ENCODE results near the gene SOCS2. TPM values are rescaled to one million over a fixed set of nuclear protein-coding genes. Genes with fewer than 3 reads are reported as not detected.

The SOCS2 gene
- total and polyA plus RNA-seq, 10 of the 15 experiments (the other 5 are each of a cell fraction or from before 2014, with no cell fraction given), result 2.6 to 12.0 (median 7.2) TPM

DNA sequence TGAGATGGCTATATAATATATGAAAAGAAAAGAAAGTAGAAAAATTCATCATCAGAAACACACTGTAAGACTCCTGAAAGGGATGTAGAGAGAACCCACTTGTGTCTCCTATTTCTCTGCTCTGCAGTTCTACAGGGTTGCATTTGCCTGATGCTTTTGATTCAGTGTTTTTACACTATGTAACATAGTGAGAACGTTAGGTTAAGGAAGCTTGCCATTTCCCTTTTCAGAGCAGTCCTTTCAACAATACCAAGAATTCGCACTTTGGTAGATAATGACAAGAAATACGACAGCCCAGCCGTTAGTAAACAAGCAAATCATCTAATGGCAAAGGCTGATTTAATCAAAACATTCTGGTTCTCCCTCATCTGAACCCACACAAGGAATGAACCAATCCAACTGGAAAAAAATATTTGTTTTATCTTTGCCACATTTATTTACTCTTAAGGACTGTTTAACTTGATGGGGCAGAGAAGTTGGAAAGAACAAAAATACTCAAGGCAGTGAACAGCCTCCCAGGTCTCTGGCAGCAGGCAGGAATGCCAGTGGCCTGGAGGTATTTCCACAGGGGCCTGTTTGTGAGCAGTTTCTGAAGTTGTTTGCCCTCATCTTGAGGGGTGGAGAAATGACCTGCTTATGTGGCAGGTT lies 30.8 kb upstream of the SOCS2 start (continued):
- TF ChIP-seq RUNX3 (IDR thresholded peaks at IDR 0.05; ENCODE audit: low read length), result no peak
- no peak for TF ChIP-seq RAD21 (IDR thresholded peaks at IDR 0.05; ENCODE audit: insufficient read depth, low read depth, low read length)
- TF ChIP-seq MXI1 (IDR thresholded peaks at IDR 0.05; ENCODE audit: low read depth, low read length), result no peak
- no peak for TF ChIP-seq SP1 (IDR thresholded peaks at IDR 0.05; ENCODE audit: low read depth, low read length)
- TF ChIP-seq, protein P1, sequence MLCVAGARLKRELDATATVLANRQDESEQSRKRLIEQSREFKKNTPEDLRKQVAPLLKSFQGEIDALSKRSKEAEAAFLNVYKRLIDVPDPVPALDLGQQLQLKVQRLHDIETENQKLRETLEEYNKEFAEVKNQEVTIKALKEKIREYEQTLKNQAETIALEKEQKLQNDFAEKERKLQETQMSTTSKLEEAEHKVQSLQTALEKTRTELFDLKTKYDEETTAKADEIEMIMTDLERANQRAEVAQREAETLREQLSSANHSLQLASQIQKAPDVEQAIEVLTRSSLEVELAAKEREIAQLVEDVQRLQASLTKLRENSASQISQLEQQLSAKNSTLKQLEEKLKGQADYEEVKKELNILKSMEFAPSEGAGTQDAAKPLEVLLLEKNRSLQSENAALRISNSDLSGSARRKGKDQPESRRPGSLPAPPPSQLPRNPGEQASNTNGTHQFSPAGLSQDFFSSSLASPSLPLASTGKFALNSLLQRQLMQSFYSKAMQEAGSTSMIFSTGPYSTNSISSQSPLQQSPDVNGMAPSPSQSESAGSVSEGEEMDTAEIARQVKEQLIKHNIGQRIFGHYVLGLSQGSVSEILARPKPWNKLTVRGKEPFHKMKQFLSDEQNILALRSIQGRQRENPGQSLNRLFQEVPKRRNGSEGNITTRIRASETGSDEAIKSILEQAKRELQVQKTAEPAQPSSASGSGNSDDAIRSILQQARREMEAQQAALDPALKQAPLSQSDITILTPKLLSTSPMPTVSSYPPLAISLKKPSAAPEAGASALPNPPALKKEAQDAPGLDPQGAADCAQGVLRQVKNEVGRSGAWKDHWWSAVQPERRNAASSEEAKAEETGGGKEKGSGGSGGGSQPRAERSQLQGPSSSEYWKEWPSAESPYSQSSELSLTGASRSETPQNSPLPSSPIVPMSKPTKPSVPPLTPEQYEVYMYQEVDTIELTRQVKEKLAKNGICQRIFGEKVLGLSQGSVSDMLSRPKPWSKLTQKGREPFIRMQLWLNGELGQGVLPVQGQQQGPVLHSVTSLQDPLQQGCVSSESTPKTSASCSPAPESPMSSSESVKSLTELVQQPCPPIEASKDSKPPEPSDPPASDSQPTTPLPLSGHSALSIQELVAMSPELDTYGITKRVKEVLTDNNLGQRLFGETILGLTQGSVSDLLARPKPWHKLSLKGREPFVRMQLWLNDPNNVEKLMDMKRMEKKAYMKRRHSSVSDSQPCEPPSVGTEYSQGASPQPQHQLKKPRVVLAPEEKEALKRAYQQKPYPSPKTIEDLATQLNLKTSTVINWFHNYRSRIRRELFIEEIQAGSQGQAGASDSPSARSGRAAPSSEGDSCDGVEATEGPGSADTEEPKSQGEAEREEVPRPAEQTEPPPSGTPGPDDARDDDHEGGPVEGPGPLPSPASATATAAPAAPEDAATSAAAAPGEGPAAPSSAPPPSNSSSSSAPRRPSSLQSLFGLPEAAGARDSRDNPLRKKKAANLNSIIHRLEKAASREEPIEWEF (IDR thresholded peaks at IDR 0.05; ENCODE audit: insufficient replicate concordance, low read depth, low read length), result no peak
- TF ChIP-seq, protein P2, sequence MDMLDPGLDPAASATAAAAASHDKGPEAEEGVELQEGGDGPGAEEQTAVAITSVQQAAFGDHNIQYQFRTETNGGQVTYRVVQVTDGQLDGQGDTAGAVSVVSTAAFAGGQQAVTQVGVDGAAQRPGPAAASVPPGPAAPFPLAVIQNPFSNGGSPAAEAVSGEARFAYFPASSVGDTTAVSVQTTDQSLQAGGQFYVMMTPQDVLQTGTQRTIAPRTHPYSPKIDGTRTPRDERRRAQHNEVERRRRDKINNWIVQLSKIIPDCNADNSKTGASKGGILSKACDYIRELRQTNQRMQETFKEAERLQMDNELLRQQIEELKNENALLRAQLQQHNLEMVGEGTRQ (IDR thresholded peaks at IDR 0.05; ENCODE audit: borderline replicate concordance, low read depth, low read length), result no peak

All from GM12878 (cell line).